Stimulated activated CD8-positive, alpha-beta memory T cell treated with anti-CD3 and anti-CD28 coated beads, Interleukin-15, amount 100 ng/mL, for 1 hour (primary cell): ENCODE measurements around the gene DCP1B.
A peak's percentile ranks its signal among the peaks of the same experiment; 100 is the strongest.

Source experiments
- DNase-seq: peaks from one replicate; pipeline ENCODE4 v3.0.0-alpha.2; 2020; ENCODE audit warnings: low read depth

Gene DCP1B

DNA sequence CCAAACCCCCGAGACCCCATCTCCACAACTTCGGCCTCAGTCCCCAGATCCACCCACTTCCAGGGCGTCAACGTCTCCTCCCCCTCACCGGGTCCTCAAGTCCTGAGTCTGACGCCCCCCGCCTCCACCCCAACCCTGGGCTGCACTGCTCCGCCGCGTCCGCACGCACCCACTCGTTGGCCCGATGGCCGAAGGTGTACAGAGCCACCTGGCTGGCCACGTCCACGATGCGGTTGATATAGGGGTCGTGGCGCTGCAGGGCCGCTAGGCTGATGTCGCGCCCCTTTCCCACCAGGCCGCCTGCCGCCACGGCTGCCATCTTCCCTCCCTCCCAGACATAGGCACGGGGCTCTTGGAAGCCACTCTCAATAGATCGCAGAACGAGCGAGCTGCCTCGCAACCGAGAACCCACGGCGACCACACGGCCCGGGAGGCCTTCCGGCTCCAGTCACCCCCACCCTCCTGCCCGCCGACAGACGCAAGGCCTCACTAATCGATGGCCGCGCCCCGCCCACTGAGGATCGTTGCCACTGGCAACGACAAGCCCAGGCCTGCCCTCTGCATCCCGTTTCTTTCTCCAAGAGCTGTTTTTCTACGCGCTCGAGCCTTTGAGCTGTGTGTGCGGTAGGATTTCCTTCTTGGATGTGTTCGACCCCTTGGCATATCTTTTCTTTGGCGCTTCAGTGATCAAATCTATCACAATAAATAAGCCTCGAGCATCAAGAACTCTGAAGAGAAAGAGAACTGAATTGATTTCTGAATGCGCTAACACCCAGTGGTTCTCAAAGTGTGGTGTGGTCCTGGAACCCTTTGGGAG lies at the start of gene DCP1B:
DCP1B (minus strand) TSS at position 345 of the 817 bp plus-strand sequence; CDS start at position 319, 26 bp downstream.
- DNase-seq = peak; percentile 83

DNA sequence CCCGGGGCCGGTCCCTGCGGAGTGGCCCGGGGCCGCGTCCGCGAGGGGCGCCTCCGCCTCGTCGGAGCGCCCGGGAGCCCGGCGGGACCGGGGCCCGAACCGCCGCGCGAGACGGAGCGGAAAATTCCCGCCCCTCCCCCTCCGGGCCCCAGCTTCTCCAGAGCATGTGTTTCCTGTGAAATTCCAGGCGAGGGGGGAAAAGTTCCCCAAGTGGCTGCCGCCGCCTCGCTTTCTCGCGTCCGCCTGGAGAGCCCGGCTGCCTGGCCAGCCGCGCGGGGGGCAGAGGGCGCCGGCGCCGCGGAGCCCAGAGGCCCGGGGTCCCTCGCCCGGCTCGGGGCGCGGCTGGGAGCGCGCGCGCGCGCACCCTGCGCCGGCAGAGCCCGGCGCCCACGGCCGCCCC lies 49.4 kb upstream of the DCP1B start:
- no peak for DNase-seq

DNA sequence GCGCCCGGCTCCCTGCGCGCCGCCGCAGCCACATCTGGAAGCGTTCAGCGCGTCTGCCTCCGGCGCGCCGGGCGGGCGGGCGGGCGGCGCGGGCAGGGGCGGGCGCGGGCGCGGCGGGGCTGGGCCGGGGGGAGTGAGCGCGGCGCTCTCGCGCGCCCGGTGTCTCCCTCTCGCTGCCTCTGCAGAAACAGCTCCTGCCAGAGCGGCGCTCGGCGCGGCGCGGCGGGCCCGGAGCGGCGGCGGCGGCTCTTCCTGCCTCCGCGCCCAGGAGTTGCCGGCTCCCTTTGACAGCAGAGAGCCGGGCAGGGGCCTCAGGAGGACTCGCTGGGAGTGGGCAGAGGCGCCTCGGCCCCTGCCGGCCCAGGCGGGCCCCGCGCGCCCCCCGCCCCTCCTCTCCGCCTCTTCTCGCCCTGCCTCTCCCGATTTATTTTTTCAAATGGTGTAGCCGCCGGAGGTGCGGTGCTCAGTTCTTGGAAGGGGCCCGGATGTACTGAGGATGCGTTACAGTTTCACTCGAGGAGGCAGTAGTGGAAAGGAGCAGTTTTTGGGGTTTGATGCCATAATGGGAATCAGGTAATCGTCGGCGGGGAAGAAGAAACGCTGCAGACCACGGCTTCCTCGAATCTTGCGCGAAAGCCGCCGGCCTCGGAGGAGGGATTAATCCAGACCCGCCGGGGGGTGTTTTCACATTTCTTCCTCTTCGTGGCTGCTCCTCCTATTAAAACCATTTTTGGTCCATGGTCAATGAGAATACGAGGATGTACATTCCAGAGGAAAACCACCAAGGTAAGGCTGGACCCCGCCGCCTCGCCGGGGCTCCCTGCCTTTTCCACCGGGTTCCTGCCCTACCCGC lies 48.8 kb upstream of the DCP1B start, which contains the start of gene CACNA1C:
CACNA1C (plus strand) TSS at position 162 of the 853 bp plus-strand sequence; CDS start at position 738, 576 bp downstream.
- no peak for DNase-seq

DNA sequence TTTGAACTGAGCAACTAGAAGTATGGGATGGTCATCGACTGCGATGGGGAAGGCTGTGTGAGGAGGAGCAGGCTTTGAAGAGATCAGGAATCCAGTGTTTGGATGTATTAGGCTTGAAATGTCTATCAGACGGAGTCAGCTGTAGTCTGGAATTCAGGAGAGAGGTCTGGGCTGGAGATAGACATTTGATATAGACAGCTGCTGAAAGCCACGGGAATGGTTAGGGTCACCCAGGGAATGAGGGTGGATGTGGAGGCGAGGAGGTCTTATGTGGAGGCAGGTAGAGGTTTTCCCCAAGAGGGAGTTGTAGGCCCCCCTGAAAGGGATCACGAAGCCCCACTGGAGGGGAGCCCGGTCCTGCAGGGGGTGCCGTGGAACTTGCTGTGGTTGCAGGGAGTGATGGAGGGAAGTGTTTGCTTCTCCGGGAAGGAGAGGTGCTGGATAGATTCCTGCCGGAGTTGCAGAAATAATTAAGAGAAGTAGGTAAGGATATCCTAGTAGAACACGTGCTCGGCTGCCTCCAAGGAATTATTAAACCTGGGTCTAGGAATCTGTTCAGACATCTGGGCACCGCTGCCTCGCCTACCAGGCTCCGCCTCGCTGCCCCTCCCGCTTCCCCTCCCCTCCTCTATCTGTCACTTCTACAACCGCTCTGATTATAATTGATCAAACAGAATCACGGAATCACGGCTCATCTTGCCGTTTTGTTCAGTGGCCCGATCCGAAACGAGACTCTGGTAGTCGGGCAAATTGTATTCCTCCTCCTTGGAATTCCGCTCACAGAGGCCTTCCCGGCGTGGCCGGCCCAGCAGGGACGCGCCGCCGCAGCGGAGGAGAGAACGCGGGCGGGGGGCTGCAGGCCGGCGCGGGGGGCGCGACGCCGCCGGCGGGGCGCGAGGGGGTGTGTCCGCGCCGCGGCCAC lies 47.7 kb upstream of the DCP1B start:
- DNase-seq = no peak

DNA sequence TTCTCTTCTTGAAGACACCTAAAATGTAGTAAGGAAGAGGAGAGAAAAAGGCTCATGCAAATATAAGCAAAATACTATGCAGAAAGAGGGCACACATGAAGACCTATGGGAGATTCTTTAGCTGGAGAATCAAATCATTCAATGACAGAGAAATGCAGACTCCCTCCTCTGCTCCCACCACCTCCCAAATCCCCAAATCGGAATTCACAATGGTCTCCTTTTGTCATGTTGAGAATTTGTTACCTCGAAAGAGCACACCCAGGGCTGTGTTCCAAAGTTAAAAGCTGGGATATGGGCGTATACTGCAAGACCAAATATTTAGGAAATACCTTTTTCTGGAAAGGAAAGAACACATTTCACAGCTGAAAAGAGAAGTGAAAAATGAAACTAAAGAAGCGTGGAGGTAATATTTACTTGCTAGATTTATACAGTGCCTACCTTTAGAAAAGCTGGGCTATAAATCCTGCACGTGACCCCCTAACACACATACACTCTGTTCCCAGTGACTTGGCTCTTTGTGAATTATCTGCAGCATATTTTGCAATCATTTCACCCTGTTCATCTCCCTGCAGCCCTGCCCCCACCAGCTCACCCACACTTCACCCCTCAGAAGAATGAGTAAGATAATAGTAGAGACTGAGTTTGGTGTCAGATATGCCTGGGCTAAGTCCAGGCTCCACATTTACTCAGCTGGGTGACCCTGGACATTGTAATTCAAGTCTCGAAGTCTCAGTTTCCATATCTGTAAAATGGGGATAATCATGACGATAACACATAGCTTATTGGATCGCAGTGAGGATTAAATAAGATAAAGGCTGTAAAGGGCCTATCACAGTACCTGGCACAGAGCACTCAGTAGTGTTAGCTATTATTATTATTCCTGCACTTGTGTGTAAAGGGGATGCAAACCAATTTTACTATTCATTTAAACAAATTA lies 45.6 kb upstream of the DCP1B start:
- no peak for DNase-seq

DNA sequence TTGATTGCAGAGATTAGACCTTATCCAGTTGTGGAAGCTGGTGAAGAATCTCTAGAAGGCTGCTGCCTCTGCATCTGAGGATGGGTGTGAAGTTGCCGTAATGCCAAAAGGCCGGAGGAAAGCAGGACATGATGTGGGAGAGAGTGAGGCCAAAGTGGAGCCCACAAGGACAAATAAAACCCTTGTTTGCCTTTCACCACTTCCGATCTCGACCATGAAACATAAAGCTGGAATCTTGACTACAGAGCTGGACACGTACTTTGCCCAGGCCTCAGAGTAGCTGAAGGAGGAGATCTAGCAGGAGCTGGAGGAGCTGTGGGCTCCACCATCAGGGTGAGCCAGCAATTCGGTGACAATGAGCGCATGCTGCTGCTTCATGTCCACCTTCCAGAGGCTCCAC lies 43.5 kb upstream of the DCP1B start:
- no peak for DNase-seq

DNA sequence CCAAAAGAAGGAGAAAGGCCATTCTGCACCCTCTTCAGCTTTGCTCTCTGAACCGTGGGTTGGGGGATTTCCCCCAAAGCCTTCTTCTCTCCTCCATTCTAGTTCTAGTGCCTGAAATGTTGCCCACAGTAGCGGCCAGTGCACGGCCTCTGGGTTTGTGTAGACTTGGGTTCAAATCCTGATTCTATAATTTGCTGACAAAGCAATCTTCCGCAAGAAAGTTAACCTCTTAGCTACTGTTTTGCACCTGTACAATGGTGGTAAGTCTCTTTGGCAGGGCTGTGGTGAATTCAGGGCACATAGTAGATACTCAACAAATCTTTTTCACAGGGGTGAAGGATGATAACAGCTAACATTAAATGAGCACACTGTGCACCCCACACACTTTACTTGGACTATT lies 42.7 kb upstream of the DCP1B start:
- no peak for DNase-seq

DNA sequence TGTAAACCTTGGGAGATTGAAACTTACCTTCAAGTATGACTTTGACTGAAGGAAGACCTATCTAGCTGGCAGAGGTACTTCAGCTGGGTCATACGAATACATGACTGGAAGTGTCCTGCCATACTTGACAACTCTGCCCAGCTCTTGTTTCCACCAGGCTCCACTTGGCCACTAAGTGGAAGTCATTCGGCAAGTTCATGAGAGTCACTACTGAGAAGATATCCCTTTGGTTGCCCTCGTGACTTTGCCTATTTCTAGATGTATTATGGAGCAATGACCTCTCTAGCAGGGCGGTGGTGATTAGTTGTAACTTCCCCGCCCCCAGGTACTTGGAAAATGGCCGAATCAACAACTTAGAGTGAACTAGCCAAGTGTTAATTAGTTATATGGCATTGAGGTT lies 39.9 kb upstream of the DCP1B start:
- DNase-seq = no peak

DNA sequence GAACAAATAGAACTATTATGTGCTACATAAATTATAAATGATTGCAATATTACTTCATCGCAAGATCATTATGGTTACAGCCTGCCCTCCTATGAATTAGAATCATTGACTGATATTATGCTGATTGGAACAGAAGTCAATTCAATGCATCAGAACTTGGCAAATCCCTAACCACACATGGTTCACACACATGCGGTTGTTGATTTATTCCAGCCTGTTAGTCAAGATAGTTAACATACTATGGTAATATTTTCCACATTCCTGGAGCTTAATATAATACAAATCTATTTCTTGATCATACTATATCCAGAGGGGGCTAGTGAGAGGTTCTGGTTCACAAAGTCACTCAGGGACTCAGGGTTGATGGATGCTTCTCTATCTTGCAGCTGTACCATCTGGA lies 38.8 kb upstream of the DCP1B start:
- DNase-seq = no peak

DNA sequence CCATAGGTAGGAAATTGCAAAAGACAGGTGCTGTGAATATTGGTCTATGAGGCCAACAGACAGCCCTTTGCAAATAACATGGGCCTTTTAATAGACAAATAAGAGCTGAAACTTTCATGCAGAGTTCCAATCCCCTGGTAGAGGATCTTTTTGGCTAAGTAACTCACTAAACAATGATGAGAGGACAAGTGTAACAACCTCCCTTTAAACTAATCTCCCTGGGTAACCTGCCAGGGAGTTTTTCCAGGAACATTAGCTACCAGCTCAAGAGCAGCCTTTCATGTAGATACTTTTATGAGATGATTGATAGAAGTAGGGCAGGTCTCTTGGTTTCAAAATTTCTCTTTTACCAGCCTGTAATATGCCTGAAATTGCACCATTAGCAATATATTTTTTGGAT lies 34.8 kb upstream of the DCP1B start:
- DNase-seq = no peak

DNA sequence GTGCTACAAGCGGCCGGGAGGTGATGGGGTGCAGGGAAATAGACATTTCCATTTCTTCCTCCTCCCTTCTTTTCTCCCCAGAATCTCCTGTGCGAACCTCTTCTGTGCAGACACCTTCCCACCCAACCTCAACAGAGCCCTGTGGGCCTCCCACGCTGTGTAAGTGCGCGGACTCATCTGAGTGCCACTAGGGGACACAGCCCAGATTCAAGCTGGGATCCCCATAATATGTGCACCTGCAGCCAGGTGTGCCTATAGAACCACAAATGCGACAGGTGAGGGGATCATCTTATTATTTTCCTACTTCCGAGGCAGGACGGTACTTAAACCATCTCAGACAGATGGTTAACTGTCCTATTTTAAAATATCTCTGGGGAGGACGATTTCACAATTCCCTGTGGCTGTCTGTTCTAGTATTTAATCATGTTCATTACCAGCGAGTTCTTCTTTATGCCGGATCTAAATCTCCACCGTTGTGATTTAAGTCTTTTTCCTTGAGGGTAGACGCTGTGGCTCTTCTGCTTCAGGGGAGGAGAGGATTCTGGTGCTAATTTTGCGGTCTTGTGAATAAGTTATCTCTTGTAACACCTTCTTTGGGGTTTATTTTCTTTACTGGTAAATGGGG lies 31.3 kb upstream of the DCP1B start:
- DNase-seq = no peak

DNA sequence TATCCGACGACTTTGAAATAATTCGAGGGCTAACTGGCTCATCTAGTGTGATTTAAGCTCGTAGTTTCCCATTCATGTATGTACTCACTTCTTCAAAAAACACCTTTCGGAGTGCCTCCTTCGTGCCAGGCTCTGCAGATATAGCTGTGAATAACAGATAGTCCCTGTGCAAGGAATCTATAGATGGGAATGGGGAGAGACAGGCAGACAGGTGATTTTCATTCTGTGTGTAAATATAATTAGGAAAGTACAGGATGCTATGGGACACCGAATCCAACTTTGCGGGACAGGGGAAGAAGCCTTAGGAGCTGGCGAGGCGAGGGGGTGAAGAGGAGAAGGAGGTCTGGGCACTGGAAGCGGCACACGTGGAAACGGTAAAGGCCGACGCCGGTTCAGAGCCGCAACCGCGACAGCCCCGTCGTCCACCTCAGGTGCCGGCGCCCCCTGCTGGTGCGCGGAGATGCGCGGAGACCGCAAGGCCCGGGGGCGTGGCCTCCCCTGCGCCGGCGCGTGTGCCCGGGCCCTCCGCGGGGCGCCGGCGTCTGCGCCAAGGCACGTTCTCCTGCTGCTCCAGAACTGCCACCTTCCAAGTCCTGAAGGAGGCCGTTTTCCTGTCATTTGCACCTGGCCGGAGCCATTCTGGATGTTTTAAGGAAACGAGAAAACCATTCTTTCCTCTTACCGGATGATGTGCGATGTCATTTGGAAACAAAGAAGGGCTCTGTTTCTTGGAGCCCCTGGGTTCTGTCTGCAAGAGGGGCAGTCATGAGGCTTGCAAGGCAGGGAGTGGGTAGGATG lies 30.6 kb upstream of the DCP1B start:
- peak; percentile 66 for DNase-seq

DNA sequence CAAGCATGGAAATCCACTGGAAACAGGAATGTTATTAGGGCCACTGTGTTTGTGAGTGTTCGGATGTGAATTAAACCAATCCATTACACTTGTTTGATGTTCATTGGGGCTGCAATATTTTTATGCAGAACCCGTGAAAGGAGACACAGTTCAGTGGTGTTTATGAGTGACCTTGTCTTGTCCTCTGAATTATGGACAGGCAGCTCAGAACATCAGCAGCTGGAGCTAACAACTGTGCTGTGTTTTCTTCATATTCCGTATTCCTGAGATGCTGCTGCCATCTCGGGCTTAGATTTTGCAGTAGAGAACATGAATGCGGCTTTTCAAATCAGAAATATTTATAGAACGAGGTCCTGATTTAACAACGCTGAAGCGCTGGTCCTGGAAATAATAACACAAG lies 28.2 kb upstream of the DCP1B start:
- no peak for DNase-seq

DNA sequence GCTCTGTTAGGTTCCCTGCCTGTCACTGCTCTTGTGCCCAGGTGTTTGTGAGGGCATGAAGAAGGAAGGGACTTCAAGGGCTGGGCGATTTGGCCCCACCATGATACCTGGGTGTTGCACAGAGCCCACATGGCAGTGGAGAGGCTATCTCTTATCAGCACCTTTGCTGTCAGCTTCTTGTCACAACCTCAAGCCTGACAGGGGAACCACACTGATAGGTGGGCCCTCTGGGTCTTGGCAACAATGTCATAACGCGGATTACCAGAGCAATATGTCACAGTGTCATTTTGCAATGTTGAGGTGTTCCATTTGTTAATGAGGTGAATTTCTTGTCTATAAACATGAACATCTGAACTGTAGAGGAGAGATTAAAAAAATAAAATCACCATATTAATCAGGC lies 25.6 kb upstream of the DCP1B start:
- no peak for DNase-seq

DNA sequence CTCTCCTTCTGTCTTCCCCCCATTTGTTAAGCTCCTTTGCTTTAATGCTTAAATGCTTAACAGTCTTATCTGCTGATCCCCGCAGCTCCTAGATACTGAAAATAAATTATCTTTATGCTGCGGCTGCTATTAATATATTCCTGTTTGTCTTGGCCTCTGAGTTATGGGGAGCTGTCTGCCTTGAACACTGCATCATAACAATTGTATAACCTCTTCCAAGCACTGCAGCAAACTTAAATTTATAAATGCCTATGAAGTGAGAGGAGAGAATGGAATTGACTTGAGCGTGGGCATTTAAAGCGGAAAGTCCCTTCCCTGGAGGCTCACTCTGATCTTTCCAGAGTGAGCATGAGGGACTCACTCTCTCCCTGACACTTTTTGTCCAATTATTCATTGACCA lies 23.1 kb upstream of the DCP1B start:
- DNase-seq = no peak

DNA sequence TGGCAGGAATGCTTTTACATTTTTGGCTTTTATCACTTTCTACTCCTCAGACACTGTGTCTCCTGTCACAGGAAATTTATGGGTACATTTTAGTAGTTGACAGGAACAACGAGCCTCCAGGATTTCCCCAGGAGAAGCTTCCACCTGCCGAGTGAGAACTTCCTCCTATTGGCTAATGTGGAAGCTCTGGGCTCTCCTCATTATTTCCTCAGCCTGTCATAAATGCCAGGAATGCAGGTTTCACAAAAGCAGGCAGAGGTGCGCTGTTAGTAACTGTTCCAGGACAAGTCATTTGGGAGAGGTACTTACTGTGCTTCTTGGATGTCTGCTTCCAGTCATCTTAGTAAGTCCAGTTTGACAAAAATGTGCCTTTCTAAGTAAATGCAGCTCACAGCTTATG lies 19.1 kb upstream of the DCP1B start:
- DNase-seq = no peak

DNA sequence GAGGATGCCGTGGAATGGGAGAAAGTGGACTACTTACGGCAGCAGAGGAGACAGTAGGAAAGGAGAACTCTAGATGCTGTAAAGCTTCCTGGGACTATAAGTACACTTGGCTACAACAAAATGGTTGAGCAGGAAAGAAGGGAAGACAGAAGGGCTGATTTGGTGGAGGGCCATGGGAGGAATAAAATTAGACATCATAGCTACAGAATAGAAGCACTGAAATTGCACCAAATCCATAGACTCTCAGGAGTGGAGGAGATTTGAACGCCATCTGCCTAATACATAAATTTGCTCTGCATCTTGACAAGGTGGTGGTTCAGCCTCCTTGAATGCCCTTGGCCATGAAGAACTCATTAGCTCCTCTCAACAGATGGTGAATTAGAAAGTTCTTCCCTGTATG lies 16.3 kb upstream of the DCP1B start:
- no peak for DNase-seq

DNA sequence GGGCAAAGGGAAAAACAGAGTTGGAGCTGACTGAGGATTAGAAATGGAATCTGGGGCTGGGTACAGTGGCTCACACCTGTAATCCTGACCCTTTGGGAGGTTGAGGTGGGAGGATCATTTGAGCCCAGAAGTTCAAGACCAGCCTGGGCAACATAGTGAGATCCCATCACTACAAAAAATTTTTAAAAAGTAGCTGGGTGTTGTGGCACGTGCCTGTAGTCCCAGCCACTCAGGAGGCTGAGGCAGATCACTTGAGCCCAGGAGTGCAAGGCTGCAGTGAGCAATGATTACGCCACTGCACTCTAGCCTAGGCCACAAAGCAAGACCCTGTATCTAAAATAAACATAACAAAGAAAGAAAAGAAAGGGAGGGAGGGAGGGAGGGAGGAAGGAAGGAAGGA lies 14.9 kb upstream of the DCP1B start:
- no peak for DNase-seq

DNA sequence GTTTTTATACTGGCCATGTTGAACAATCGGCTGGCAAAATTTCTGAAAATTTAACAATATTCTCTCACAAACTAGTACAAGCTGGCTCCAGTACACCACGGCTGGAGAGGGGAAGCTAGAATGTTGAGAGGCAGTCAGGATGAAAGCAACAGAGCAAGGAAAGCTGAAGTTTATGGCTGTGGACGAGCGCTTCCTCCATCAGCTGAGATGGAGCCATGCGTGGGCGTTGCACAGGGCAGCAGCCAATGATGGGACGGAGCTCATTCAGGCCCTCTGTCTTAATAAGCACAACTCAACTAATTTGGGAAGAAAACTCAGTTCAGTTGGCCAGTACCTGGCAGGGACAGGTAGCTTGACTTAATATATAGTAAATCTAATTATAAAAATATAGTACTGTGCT lies 14.1 kb upstream of the DCP1B start:
- DNase-seq = no peak
